GM21576 (cell line): ENCODE results near the gene ATP11C.
"Not testable (repeated sequence)": the region's sequence is repeated elsewhere in the genome, so short reads cannot be mapped to it uniquely, and the experiment has no call there.

Experiments used
- ATAC-seq: cut with Tn5 transposase; IDR thresholded peaks from one replicate; pipeline ENCODE4 v1.9.1; 2021; ENCODE audit warnings: mild to moderate bottlenecking, moderate library complexity; ENCODE audit not compliant: unreplicated experiment

The ATP11C gene

DNA sequence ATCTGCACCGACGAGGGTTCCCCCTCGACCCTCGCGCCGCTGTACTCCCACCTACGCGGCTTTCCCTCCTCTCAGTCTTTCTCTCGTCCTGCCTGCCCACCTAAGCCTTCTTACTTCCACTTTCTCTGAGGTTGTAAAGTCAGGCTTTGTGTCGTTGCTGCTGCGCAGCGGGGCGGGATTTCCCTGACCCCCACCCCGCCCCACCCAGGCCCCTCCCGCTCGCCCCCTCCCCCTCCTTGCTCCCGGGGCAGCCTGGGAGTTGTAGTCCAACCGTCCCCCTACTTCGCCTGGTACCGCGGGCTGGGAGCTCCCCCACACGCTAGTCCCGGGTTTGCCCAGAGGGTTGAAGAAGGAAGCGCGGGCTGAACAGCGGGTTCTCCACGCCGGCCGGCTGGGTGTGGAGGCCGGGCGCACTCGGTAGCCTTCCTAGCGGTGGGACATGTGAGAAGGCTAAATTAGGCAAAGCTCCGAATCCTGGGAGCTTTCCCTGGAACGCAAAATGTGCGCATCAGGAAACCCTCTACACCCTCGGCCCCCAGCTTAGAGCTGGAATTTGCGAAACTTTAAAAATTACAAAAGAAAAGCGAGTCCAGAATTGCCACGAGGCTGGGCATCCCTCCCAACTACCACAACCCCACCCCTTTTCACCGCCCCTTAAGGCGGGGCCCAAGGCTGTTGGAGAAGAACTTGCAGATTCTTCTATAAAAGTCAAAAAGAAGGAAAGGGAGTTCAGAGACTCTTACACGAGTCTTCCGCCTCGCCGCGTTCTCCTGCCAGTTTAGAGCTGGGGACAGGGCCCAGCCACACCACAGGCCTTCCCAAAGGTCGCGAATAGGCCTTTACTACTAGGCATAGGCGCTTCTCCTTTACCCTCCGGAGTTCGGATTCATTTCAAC is at the start of gene ATP11C:
Gene ATP11C, minus strand, starts transcription at position 153 of the 896 bp plus-strand sequence. CDS start 1,011 bp downstream, outside the sequence.
- ATAC-seq: peak; percentile 77

DNA sequence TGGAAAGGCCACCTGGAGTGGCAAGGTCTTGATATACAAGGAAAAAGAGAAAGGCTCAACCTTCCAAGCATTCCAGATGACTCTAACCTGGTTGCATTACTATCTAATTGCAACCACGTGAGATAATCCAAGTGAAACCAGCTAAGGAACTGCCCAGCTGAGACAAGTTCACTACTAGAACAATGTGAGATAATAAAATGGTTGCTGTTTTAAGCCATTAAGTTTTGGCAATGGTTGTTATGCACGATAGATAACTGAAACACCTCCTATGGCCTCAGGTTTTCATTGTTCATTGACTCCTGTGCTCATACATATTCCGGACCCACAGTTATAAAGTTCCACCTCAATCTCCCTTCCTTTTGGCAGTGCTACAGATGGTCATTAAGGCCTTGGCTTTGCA is 41.6 kb upstream of the ATP11C start:
- ATAC-seq: no peak

DNA sequence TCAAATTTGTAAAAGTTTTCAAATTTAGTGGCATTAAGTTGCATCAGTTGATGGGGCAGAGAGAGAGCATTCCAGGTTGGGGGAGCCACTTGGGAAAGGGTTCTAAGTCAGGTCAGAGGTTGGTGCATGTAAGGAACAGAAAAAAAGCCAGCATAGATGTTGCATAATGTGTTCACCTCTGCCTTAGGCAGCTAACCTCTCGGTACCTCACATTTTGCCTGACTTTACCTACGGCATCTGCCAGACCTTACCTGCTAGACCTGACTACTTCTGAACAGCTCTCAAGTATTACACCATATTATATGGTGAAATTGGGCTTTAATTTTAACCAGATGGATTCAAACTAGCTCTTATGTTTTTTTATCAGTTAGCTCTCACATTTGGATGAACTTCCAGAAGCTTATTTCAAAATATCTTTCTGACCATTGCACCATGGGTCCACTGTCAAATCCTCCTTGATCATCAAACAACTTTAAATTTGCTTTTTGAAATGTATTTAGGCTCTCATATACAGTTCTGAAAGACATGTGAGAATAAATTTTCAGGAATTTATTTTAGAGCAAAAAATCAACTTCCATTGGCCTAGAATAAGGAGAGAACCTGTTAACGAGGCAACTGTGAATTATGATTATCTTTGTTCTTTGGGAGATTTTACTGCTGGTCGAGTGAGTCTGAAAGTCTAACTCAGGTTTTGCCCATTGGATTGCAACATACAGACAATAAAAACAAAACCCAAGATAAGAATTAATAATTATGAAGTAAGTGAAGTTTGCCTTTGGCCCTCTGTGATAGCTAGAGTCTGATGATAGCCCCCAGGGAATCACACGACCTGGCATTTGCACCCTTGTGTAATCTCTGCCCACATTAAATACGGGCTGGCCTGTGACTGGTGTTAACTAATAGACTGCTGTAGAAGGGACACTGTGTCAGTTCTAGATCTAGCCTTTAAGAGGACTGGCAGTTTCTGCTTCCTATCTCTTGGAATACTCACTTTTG is 40.1 kb upstream of the ATP11C start:
- ATAC-seq: no peak

DNA sequence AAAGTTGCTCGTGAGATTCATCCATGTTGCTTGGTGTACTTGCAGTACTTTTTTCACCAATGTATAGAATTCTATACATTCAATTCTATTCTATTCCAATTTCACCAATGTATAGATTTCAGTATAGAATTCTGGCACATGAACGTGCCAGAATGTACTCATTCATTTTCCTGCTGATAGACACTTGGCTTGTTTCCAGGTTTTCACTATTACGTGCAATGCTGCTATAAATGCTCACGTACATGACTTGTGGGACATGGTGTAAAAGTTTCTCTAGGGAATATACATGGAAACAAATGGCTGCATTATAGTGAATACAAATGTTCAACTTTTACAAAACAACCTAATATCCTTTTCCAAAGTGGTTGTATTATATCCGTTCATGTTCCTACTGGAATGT is 39.3 kb upstream of the ATP11C start:
- no peak for ATAC-seq

DNA sequence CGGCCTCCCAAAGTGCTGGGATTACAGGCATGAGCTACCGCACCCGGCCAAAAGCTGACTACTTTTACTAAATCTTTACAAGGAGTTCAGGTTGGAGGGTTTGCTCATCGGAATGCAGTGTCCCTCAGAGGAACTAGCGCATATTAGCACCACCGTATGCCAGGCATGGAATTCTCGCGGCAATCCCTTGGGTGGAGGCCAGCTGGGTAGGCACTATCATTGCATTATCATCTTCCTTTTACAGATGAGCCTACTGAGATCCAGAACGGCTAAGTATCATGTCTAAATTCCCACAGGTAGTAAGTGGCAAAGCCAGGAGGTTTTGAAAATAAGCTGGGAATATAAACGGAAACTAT is 38.5 kb upstream of the ATP11C start:
- no peak for ATAC-seq

DNA sequence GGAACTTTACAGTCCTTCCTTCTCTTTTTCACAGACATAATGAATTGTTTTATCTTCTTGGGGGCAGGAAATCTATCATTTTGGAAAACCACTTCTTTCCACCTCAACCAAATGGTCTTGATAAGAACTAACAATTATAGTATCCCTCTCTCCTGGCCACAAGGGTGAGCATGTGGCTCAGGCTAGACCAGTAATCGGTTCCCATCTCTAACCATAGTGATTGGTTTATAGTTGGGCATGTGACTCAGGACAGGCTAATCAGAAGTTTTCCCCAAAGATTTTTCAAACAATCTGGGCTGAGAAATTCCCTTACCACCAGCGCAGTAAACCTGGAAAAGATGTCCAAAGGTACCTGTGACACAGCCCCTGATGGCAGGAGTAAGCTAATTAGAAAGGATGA is 36.4 kb upstream of the ATP11C start:
- ATAC-seq: no peak

DNA sequence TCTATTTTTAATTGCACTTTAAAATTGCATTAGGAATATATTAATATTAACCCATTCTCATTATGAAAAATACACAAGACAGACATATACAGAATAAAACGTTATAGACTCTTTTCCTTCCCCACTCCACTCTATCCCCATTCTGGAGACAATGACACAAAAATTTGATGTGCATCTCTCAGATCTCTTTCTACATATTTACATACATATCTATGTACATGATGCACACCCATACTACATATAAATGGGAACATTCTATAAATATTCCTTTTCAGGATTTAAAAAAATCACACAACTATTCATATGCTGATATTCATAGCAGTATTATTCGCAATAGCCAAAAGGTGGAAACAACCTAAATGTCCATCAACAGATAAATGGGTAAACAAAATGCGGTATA is 34.9 kb upstream of the ATP11C start:
- no peak for ATAC-seq

DNA sequence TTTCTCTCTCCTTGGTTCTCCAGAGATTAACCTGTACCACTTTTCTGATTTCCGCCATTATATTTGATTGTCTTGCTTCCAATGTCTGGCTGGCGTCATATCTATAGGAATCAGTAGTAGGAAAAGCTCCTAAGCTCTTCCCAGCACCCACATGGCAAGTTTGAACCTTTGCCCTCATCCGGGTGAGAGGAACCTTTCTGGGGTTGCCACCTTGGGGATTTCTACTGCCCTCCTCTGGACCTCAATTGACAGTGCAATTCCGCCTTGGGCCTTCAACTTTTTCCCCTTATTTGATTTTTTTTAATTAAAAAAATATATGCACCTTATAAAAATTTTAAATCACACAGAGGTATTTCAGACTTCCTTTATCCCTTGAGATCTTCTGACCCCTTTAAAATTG is 34.4 kb upstream of the ATP11C start:
- no peak for ATAC-seq

DNA sequence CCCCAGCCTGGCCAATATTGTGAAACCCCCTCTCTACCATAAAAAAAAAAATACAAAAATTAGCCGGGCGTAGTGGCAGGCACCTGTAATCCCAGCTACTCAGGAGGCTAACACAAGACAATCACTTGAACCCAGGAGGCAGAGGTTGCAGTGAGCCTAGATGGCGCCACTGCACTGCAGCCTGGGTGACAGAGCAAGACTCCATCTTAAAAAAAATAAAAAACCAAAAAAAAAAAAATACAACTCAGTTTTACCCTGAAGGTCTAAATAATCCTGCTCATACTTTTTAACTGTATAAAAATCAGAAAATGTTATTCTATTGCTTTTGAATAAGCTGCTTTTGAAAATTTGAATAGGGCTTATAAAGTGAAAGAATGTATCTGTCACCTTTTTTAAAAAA is 33.3 kb upstream of the ATP11C start:
- ATAC-seq: not testable (repeated sequence)

DNA sequence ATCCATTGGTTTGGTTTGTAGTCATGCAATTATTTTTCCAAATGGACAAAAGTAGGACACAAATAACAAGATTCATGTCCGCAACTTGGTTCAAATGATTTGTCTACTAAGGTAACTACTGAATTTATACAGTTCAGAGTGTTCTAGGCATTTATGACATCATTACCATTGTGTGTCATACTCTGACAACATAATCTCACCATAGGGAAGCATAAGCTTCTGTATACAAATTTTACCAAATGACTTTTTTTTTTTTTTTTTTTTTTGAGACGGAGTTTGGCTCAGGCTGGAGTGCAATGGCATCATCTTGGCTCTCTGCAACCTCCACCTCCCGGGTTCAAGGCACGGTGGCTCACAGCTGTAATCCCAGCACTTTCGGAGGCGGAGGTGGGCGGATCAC is 32.6 kb upstream of the ATP11C start, which contains the start of gene CXorf66:
Gene CXorf66, minus strand, starts transcription at position 101 of the 400 bp plus-strand sequence. Its CDS starts 25 bp downstream, at position 76.
- no peak for ATAC-seq

DNA sequence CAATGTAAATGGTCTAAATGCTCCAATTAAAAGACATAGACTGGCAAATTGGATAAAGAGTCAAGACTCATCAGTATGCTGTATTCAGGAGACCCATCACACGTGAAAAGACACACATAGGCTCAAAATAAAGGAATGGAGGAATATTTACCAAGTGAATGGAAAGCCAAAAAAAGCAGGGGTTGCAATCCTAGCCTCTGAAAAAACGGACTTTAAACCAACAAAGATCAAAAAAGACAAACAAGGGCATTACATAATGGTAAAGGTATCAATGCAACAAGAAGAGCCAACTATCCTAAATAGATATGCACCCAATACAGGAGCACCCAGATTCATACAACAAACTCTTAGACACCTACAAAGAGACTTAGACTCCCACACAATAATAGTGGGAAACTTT is 28.2 kb upstream of the ATP11C start:
- ATAC-seq: not testable (repeated sequence)

DNA sequence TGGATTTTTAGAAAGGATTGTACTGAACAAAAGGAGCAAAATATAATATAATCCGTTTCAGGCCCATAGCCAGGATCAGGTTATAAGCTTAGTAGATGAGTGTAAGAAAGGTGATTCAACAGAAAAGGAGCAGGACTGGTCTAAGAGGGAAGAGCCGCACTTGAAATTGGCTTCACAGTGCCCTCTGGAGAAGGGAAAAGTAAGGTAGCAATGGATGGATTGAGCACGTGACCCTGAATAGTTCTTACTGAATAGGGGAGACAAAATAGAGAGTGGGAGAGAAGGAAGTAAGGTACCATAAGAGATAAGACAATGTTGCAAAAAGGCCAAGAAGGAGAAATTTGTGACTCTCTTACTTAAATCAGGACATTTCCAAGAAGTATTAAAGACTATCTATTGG is 16.9 kb upstream of the ATP11C start:
- ATAC-seq: no peak

DNA sequence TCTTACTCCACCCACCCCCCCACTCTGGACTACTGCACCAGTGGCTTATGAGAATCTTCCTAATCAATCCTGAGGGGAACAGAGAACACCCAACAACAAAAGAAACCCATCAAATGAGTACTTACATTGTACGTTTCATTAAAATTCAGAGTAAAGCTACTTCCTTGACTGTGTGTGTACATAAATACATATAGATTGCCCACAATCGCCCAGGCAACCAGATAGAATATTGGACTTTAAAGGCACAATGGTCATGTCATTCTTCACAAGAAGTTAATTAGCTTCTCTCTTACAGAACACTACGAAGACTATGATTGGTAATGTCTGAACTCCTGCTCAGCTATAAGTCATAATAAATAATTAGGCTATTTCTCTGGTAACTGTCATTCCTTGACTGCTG is 12.2 kb upstream of the ATP11C start:
- ATAC-seq: no peak

DNA sequence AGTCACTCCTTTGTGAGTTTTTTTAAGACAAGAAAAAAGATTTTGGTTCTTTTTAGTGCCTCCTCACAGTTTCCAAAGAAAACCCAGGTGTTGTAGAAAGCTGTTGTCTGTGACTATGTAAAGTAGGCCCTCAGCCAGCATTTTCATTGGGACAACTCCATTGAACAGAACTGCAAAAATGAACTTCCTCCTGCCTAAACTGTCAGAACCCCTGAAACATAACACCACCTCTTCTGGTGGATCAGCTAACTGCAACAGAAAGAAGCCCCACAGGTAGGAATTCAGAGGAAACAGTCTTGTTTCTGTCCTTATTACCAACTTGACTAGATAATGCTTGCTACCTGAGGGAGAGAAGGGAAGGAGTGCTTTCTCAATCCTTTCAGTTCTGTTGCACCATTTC is 3.4 kb upstream of the ATP11C start:
- ATAC-seq: no peak

DNA sequence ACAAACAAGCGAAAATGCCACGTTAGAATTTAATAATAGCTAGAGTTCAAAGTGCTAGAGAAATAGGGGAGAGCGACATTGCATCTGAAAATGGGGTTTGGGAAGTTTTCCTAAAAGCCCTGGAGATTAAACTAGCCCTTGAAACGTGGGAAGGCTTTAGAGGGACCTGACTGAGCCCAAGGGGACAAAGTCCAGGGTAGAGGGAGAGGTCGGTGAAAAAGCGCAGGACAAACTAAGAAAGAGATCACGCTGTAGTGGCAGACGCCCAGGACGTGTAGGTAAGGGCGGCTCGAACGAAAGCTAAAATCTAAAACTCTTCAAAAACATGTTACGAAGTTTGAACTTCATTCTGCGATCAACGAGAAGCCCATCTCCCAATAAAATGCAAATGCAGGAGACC is 1.1 kb upstream of the ATP11C start:
- no peak for ATAC-seq

DNA sequence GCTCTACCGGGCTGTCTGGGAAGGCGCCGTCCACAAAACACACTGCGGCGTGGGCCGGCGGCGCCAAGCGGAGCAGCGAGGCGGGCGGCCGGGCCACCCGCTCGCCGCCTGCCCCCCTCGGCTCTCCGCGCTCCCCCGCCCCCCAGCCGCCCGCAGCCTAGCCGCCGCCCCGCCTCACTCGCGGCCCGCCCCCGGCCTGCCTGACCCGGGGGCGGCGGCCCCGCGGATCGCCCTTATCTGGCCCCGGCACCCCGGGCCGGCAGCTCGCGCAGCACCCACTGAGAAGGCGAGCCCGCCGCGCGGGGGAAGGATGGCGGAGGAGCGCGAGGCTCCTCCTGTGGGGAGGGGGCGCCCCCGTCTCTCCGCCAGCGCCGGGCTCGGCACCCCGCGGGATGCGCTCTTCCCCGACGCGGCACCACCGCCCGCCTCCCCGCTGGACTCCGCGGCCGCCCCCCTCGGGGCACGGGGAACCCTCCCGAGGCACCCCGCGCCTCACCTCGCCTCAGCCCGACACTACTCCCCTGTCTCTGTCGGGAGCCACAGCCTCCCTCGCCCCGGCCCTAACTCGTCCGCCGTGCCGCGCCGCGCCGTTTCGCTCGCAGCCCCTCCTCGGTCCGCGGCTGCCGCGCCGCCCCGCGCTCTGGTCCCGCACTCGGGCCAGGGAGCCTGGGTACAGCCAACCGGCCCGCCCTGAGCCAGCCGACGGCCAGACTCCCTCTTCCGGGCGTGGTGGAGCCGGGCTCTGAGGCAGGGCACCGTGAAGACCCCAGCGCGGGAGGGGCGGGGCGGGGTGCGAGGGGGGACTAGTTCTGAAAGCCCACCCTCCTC is 566 bp downstream of the ATP11C start:
- ATAC-seq: peak; percentile 31

DNA sequence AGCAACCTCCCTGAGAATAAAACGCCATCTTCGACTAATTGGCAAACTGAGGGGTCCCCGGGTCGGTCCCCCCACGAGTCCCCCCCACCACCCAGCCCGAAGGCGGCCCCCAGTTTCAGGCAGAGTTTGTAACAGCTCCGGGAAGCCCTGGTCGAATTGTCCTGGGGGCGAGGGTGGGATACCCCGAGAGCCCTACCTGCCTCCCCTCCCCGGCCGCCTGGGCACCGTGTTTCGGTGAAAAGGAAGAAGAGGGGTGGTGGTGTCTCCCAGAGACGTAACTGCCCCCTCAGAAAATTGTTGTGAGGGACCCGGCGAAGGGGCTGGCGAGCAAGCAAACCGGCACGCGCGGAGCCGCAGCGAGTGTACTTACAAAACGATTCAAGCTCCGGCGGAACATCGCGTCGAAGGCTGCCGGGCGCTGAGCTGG is 1.2 kb downstream of the ATP11C start:
- ATAC-seq: no peak

DNA sequence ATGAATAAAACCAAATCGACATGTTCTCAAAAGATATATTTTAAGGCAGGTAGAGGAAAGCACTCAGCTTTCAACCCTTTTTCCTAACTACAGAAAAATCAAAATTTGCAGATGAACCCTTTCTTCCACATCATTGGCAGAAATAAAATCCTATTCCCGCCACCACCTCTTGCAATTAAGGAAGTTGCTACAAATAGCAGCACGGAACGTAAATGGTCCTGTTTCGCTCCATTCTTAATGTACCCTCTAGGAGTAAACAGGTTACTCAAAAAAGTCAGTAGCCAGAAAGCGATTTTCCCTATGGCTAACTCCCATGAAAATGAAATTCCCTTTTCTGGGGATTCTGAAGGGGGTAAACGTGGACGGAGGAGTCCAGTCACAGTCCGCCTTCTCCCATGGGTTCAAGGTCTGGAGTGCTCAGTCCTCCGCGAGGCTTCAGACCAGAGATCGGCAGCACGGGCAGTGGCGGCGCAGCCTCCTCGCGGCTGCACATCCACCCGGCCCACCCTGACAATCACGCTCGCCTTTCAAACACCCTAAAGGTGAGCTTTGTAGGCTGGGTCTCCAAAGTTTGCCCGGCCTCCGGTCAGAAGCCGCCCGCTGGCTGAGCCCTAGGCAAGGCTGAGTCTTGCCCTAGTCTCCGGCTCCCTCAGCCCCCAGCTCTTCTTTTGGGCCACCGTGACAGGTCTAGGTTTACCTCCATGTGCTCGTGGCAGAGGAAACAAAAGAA is 1.8 kb downstream of the ATP11C start:
- no peak for ATAC-seq

DNA sequence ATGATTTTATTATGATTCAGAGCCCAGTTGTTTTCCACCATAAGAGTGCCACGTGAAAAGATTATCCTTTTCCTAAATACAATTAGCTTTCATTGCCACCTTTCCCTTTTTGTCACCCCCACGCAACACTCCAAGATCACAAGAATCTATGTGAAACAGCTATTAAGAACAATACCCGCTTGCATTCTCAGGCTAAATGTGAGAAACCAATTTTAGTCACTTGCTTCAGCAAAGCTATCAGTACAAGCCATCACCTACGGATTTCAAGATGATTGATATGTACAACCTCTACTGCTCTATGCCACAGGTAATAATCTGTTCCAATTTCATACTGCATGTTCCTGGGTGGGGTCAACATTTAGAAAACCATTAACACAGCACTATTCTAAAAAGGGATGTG is 2.5 kb downstream of the ATP11C start:
- no peak for ATAC-seq

DNA sequence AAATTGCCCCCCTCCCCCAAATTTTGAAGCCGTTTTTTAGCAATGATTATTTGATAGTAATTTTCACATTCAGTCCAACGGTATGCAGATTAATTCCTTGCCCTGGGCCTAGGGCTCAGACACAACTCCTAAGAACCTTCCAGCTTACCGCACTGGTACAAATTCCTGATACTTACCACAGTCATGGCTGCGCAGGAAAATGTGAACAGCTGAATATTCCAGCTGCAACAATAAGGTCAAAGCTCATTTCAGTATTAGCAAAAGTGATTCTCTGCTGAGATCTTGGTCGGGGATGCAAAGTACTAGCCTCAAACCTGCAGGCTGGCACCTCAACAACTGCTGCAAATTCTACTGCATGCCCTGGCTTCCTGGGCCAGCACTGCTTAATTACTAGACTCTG is 3.0 kb downstream of the ATP11C start:
- ATAC-seq: no peak
